ENCODE measurements around the gene MILR1. TPM values are rescaled to one million over a fixed set of nuclear protein-coding genes. Genes with fewer than 3 reads are reported as not detected.

Gene MILR1
- total RNA-seq, 1 experiment from 2014 or later = not detected

GRCh38 chr17:64471440-64471839 is 22.5 kb downstream of the MILR1 start (continued):
- TF ChIP-seq ZSCAN18 (CRISPR knock-in tag; IDR thresholded peaks at IDR 0.05) = no peak
- TF ChIP-seq USF1 (CRISPR knock-in tag; IDR thresholded peaks at IDR 0.05) = no peak
- no peak for TF ChIP-seq OVOL2 (CRISPR knock-in tag; IDR thresholded peaks at IDR 0.05; ENCODE audit: borderline replicate concordance)
- no peak for TF ChIP-seq ZNF263 (CRISPR knock-in tag; IDR thresholded peaks at IDR 0.05; ENCODE audit: low read depth)
- TF ChIP-seq STAT6 (CRISPR knock-in tag; conservative IDR thresholded peaks at IDR 0.05; ENCODE audit: low read depth) = no peak
- no peak for TF ChIP-seq CREB1 (CRISPR knock-in tag; IDR thresholded peaks at IDR 0.05)
- no peak for TF ChIP-seq ZNF121 (CRISPR knock-in tag; IDR thresholded peaks at IDR 0.05)
- no peak for TF ChIP-seq EMX1 (CRISPR knock-in tag; IDR thresholded peaks at IDR 0.05)

- Mint-ChIP-seq H3K4me3 (no peak overlapping the region), H3K4me1 (peaks cover 16% of the 10 kb centered on the region), H3K36me3 (peaks cover 6% of the 10 kb centered on the region), H3K27ac (no peak overlapping the region), H3K9me3 (no peaks in the 10 kb centered on the region), H3K27me3 (ENCODE audit: low read depth) (no peaks in the 10 kb centered on the region; the same call in 1 of the 2 replicates)
- ATAC-seq (no peak), DNase-seq (ENCODE audit: low spot score) (no peak)
- ChIA-PET POLR2A (no interaction called here), CTCF (interaction anchor here (0.6 kb wide), 1 partner anchor 839 kb away, joined by 3 read pairs; no protein-coding TSS in a partner anchor)
- TF ChIP-seq AR (CRISPR knock-in tag; IDR thresholded peaks at IDR 0.05) (no peak), SOX15 (CRISPR knock-in tag; IDR thresholded peaks at IDR 0.05) (no peak), STAT6 (CRISPR knock-in tag; conservative IDR thresholded peaks at IDR 0.05; ENCODE audit: low read depth) (no peak), ZNF281 (CRISPR knock-in tag; IDR thresholded peaks at IDR 0.05) (no peak), TP53 (CRISPR knock-in tag; IDR thresholded peaks at IDR 0.05) (no peak), OVOL2 (CRISPR knock-in tag; IDR thresholded peaks at IDR 0.05; ENCODE audit: borderline replicate concordance) (no peak), RELA (CRISPR knock-in tag; IDR thresholded peaks at IDR 0.05; ENCODE audit: borderline replicate concordance) (no peak), ZNF396 (CRISPR knock-in tag; IDR thresholded peaks at IDR 0.05; ENCODE audit: borderline replicate concordance) (no peak)
These were observed 23.6 kb downstream of the MILR1 start for GRCh38 chr17:64472564-64472963.
